GM19238 (cell line): ENCODE measurements around the gene SLC22A12.

Experiments used
- DNase-seq: peaks from one replicate; pipeline ENCODE4 v3.0.0; 2011; ENCODE audit warnings: low spot score; ENCODE audit not compliant: insufficient read length

Gene SLC22A12

DNA sequence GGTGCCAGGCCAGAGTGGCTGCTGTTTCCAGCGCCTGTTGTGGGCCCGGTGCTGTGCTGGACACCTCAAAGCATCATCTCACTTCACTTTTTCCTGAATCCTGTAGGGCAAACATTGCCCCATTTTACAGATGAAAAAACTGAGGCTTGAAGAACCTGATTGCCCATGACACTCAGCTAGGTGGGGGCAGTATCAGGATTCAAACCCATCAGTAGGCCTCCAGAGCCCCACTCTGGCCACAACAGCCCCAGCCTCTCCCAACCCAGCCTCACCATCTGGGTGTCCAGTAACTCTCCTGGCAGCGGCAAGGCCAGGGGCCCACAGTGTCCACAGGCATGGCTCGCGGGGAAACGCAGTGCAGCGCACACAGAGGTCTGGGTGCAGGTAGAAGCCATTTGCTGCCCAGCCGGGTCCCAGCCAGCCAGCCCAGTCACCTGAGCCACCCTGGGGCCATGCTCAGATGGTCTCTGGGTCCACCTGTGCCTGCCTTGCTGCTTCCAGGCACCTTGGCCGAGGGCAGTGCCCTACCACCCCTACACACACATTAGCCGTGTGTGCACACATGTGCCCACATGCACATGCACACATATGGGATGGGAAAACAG lies 11.5 kb downstream of the SLC22A12 start:
- no peak for DNase-seq

DNA sequence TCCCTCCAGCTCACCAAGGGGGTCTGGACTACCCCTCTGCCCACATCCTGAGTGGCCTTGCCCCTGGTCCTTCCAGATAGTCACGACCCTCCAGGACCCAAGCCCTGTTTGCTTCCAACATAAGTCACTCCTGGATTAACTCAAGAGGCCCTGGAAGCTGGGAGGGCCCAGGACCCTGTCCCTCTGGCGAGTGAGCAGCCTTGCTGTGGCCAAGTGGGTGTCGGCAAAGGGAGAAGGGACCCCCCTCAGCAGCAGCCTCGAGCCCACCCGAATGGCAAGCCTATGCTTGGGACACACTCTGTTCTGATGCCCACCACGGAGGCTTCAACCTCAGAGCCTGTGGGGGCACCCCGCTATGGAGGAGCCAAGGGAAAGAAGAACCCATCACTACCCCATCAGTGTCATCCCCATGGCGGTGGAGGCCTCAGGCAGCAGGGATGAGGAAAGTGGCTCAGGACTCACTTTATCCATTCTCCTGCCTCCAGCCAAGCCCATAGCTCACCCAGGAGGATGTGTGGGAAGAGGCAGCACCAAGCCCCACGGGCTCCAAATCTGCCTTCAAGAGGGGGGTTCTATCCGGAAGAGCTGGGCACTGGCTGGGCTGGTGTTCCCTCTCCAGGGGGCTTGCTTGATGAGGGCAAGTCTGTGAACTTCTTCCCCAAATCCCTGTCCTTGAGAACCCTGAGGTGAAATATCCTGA lies 12.5 kb downstream of the SLC22A12 start:
- DNase-seq = no peak

DNA sequence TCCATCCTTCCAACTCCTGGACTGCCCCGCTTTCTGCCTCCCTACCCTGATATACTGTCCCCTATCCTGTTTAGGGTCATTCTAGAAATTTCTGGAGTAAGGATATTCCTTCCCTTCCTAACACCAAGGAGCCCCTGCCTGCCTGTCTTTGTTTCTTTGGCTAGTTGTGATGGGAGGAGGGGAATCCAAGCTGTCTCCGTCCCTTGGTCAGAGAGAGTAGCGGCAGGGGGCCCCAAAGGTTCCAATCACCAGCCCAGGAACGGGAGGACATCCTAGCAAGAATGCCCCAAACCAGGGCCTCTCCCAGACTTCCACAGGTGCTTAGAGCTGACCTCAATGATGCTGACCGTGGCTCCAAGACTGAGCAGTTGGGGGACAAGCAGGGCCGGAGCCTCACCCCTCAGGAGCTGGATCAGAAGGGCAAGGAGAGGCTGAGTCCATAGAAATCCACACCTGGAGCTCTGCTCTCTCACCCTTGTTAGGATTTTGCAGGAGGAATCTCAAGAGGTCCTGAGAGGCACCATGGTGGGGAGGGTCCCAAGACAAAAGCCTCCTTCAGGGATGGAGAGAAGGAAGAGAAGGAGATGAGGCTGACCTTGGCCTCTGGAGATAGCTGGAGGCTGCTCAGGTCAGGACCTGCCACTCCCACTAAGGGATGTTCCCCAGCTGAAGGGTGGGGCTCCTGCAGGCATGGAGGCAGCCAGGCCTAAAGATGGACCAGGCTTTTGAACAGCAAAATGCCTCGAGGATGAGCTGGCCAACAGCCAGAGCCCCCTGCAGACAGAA lies 13.6 kb downstream of the SLC22A12 start:
- DNase-seq = no peak

DNA sequence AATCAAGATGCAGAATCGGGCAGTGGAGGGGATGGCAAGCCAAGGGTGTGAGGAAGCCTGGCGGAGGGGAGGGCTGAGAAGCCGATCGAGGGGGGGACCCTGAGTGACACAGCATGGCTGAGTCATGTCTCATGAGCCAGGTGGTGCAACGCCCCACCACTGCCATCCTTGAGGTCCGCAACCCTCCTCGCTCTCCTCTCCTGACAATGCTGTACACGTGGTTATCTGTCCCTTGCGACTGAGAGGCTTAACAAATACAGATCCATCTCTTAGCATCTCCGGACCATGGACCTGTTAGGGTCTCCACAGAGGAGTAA lies 14.2 kb downstream of the SLC22A12 start:
- no peak for DNase-seq

DNA sequence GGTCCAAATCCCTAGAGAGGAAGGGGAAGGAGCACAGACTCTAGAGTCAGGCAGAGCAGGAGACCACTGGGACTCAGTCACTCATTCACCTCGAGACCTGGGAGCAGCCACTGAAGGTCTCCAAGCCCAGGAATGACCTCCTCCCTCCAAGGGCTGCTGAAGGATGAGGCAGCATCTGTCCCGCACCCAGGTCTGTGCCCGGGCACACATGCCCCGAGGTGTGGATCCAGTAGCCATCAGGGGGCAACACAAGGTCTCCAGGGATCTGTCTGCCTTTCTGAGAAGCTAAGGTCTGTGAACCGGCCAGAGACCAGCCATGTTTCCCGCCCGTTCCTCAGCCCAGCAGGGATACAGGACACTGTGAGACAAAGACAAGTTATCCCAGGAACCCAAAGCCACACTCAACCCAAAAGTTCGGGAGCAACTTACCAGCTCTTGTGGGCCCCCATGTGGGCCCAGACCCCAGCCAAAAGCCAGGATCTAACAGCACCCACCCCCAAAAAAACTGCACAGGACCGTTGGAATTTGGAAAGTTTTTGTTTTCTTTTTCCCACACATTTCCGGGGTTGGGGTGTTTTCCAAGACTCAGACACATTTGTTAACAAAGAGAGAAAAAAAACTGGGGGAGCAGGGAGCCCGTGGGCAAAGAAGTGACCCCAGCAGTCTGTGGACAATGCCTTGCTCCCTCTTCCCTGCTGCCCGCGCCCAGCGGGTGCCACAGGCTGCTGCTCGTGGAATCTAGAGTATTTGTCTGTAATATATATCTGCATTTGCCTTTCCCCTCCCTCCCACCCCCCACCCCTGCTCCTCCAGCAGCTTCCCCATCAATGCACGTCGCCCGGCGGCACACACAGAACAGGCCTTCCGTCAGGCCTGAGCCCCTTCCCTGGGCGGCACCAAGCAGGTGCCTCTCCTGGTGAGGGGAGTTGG lies 14.9 kb downstream of the SLC22A12 start:
- no peak for DNase-seq

DNA sequence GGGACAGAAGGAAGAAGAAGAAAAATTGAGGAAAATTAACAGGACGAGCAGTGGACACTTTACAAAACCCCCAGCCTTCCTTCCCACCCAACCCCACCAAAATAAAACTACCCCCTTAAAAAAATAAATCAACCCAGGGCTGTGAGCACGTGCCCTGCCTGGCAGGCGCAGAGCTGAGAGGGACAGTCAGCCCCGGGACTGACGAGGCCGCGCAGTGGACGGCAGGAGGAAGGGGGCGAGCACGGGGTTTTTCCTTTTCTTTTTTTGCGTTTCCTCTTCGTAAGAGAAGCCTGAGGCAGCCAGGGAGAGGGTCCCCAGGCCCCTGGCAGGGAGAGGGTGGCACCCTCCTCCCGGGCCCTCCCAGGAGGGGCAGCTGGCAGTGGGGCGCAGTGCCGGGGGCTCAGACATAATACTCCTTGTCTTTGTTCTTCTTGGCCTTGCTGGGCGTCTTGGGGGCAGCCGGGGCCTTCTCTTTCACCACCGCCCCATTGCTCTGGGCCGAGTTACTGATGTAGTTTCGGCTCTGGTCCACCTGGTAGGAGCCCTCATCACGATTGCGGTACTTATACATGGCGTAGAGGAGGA lies 15.9 kb downstream of the SLC22A12 start:
- no peak for DNase-seq

DNA sequence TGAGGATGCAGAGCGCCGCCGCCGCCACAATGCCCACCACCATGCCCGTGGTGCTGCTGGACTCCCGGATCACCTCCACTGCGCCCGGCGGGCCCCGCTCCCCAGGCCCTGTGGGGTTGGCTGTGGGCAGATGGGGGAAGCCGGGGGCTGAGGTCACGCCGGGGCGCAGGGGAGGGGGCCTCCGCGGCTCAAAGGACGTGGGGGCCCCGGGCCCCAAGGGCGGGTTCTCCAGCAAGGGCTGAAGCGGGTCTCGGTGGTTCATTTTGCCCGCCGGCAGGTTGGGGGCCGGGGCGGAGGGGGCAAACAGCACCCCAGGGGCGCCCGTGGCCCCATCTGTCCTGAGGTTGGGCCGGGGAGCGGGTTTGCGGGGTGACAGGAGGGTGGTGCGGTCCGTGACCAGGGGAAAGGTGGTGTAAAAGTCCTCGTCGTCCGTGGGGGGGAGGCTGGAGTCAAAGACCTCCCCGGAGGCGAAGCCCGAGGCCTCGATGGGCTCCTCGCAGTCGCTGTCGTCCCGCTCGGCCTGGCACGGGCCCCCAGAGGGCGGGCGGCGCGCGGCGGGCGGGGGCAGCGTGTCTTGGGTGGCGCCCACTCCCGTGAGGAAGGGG lies 16.5 kb downstream of the SLC22A12 start:
- no peak for DNase-seq

DNA sequence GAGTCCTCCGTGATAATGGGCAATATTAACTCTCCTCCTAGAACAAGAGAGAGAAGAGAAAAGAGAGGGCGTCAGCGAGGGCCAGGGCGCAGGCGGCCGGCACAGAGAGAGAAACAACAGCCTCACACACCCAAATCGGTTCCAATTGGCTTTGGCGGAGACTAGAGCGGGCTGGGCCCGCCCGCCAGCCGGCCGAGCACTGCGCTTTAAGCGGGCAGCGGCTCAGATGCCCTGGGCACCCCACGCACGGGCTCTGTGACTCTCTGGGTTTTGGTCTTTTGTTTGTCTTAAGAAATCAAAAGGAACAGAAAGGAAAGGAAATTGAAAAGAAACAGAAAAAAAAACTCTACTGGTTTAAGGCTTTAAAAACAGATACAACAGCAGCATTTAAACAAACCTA lies 17.0 kb downstream of the SLC22A12 start:
- DNase-seq = no peak

DNA sequence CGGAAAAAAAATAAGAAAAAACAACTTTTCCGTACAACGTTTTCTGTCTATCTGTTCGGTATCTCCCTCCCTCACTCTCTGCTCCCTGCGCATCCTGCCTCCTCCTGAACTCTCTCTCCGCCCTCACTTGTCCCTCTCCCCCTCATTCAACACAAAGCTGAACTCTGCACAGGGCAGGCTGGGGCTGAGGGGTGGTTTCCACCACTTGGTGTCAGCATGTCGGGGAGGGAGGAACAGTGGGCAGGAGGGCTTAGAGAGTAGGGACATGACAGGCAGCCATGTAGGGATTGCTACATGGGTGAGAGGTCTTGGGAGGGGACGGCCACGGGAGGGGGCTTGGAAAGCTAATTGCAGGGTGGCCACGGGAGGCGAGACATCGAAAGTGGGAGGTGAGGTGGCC lies 17.6 kb downstream of the SLC22A12 start:
- no peak for DNase-seq

DNA sequence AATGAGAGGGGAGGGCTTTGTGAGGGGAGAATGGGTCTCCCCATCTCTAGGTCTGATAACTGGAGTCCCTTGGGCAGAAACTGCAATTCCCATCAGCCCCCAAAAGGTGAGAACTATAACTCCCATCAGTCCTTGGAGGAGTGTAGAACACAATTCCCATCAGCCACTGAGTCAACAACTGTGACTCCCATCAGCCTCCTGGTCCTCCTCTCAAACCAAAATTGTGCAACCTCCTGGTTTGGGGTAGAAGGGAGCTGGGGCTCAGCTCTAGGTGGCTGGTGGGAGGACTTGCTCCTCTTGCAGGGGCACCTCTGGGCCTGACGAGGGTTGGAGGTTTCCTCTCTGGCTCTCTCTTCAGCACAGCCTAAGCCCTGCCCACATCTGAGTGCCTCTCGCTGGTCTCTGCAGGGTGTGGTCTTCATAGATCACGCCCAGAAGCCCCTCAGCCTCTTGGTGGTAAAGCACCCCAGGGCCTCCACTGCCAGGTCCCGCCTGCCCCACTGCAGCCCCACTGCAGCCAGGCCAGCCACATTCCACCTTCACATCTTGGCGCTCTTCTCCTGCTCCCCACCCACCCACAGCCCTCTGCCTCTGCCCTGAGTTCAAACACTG lies 18.5 kb downstream of the SLC22A12 start:
- no peak for DNase-seq

DNA sequence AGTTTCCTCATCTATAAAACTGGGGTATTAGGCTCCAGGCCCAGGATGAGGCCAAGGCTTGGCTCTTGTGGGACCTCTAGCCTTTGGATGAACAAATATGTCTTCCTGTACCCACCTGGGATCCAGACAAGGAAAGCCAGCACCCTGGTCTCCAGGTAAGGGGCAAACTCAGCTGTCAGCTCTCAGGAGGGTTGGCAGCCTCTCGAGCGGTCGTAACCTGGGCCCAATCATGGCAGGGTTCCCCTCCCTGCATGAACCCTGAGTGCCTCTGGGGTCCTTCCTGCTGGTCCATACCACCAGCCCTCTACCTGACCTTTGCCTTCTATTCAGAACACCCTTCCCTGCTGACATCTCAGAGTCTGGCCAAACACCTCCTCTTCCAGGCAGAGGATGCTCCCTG lies 19.6 kb downstream of the SLC22A12 start:
- no peak for DNase-seq

DNA sequence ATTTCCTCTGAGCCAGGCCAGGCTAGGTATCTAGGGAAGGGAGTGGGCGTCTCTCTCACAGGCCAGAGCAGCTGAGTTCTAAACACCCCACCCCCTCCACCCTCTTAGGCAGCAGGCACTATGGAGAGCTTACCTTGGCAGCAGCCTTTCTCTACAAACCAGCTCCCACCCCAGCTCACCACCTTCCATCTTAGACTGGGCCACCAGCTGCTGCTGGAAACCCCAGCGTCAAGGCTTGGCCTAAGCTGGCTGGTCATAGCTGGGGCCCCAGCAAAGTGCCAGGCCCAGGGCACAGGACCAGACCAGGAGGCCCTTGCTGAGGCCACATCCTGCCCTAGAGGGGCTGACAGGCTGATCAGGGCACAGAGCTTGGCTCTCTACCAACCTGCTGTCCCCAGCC lies 20.2 kb downstream of the SLC22A12 start:
- no peak for DNase-seq

DNA sequence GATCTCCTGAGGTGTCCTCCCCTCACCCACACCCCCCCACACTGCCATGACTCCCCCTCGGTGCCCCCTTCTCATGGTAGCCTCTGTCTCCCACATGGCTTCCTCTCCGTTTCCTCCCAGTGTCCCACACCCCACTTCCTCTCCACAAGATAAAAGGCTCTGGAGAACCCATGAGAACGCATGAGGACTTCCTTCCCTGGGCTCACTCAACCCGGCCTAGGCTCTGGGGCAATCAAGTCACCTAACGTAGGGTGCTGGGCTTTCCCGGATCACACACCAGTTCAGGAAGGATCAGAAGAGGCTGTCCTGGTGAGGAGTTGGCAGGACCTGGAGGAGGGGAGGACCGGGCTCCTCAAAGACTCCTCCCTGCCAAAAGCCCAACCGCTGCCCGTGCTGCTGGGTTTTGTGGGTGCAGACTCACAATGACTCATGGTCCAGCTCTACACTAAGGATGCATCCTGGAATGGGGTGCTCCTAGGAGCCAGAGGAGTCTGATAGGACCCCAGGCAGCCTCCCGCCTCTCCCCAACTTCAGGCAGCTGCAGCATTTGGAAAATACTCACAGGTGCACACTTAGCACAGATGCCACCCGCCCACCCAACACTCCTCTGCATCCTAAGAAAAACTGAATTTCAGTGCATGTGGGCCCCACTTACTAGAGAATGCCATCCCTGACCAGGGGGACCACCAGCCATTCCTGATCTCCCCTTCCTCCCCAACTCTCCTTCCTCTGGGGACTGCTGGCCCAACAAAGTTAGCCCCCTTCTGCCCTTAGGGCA lies 21.0 kb downstream of the SLC22A12 start:
- DNase-seq = no peak

DNA sequence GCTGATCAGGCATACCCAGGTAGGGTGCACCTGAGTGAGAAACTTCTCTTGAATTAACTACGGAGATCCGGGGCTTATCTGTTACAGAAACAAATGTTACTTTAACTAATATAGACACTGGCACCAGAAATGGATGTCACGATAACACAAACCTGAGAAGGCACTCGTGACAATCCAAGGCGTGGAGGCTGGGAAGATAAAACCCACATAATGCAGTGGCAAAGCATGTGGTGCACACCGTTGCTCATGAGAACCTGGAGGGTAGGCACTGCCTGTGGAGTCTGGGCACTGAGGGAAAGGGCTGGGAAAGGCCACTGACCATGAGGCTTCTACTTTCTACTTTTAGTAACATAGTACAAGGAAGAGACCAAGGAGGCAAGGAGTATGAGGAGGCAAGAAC lies 22.6 kb downstream of the SLC22A12 start:
- no peak for DNase-seq

DNA sequence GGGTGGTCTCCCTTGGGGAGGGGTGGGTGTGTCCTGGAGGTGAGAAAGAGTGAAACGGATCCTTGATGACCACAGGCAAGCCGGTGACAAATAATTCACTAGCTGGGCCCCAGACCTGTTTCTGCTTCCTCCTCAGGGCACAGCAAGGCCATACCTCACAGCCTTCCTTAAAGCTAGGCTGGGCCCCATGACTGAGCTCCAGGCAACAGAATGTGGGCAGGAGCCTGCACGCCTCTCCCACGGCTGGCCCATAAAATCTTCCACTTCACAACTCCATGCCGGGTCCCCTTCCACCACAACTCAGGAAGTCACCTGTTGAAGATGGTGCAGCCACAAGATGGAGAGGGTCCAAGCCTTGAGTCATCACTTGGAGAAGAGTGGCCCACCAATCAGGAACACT lies 23.9 kb downstream of the SLC22A12 start:
- DNase-seq = no peak

DNA sequence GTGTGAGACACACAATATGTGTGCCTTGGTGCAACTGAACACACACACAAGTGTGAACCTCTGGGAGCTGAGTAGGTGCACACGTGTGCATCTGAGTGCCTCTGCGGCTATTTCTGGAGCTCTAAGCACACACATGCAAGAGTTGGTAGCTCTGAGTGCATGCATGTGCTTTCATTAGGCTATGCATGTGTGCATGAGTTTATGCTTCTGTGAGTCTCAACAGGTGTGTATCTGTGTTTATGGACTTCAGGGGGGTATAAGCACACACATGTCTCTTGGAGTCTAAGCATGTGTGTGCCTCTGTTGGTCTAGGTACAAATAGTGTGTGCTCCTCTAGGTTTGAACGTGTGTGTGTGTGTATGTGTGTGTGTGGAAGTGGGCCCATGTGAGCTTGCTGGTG lies 25.8 kb downstream of the SLC22A12 start:
- DNase-seq = no peak

DNA sequence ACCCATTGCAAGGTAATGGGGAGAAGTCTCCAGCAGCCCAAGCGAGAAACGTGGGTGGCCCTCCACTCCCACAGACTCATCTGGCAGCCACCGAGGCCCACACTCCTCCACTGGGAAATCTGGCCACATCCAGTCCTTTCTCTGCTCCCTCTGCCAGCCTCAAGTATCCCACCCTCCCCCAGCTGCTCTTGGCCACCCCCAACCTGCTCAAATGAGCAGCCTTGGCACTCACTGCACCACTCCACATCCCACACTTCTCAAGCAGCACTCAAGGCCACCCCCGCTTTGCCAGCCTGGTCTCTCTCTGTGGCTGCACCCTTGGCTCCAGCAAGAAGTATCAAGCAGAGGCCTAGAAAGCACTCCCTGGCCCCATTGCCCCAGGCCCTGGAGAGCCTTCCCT lies 28.2 kb downstream of the SLC22A12 start:
- no peak for DNase-seq

DNA sequence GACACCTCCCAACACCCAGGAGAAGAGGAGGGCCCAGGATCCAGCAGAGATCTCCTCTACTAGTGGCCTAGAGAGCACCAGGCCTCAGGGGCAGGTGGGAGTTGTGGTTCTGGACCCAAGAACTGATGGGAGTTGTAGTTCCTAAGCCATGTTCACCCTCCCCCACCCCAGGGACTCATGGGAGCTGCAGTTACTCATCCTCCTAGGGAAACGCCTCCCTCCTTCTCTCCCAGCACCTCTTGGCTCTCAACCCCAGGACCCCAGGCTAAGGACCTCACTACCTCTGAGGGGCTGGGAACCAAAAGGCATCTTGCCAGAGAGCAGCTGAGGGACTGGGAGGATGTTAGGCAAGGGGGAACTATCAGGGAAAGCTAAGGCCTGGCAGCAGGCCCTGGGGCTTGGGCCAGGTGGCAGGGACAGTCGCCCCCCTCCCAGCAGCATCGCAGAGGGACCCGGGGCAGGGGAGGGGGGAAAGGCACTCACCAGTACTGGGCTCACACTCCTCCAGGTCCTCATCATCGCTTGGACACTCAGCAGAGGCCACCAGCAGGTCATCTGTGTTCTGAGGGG lies 28.9 kb downstream of the SLC22A12 start:
- DNase-seq = no peak

DNA sequence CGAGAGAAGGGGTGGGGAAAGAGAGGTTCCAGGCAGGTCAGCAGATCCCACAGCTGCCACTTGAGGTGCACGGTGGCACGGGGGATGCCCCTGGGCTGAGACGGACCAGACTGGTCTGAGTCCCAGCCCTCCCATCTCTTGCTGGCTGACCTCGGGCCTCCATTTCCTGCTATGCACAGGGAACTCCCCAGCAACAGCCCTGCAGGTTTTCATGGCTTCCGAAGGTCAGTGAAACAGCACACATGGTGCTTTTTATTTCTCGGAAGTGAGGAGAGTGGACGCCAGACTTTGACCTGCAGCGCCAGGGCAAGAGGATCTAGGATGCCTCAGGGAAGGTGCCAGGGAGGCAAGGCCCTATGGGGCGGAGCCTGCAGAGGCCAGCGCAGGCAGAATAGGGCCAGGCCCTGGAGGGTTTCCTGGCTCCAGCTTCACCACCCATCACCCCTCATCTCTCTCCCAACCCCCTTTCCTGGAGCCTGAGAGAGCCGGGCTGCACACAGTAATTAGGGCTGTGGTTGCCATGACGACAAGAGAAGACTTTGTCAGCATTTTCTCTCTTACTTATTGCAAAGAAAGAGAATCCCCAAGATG lies 29.5 kb downstream of the SLC22A12 start:
- DNase-seq = no peak
